Endothelial cell of umbilical vein (primary cell): ENCODE results near the gene RASGRF2. TPM values are rescaled to one million over a fixed set of nuclear protein-coding genes. Genes with fewer than 3 reads are reported as not detected.

Experiments used
- BruUV-seq: library from RNA; stranded (reverse); fragments of 400-500 nt; replicated peaks from 2 replicates; lab custom pipeline; 2021; lab: Mats Ljungman, UMichigan
- CTCF ChIA-PET: fragments of 300-600, 350-600 bp; sonication (Branson Sonifier 250); formaldehyde crosslinking; loops from one replicate; lab custom pipeline; 2021; ENCODE audit warnings: antibody characterized with exemption, inconsistent platforms; lab: Charles Lee
- POLR2A ChIA-PET: fragments of 300-600, 350-600 bp; sonication (Branson Sonifier 250); formaldehyde crosslinking; loops from one replicate; lab custom pipeline; 2021; ENCODE audit warnings: antibody characterized with exemption, inconsistent platforms; lab: Charles Lee
- DNase-seq: peaks from one replicate; pipeline ENCODE4 v3.0.0-alpha.2; 2011; ENCODE audit warnings: low read depth, low spot score
- FAIRE-seq: peaks from 2 replicates; lab custom pipeline; 2011; peaks lifted over from hg19 to GRCh38; lab: Jason Lieb, UNC
- H2AFZ ChIP-seq: 2 replicates; pipeline ENCODE4 v1.6.0; 2012; ENCODE audit warnings: low read depth, low read length, control low read depth, inconsistent platforms
- H3K27ac ChIP-seq: 2 replicates; pipeline ENCODE4 v1.5.1; 2011; ENCODE audit warnings: low read depth, mild to moderate bottlenecking, control low read depth, low read length, moderate library complexity; ENCODE audit not compliant: insufficient read depth
- H3K27me3 ChIP-seq, 2 experiments: 2 replicates each; pipeline versions ENCODE4 v1.6.0 to v1.6.1; 2011; ENCODE audit warnings: low read length in 2 of 2, mixed read lengths in 1 of 2; ENCODE audit not compliant: control insufficient read depth in 2 of 2, insufficient read depth in 2 of 2
- H3K36me3 ChIP-seq, 2 experiments: 2 replicates in 1 of 2; 3 replicates in 1 of 2; pipeline ENCODE4 v1.5.1; 2011; ENCODE audit warnings: low read length in 2 of 2, mild to moderate bottlenecking in 1 of 2, moderate library complexity in 1 of 2; ENCODE audit not compliant: control insufficient read depth in 2 of 2, insufficient read depth in 2 of 2; ENCODE audit errors: extremely low read depth in 1 of 2
- H3K4me1 ChIP-seq: 3 replicates; pipeline ENCODE4 v1.5.1; 2011; ENCODE audit warnings: mild to moderate bottlenecking, low read length; ENCODE audit not compliant: control insufficient read depth, insufficient read depth; ENCODE audit errors: extremely low read depth
- H3K4me2 ChIP-seq: 2 replicates; pipeline ENCODE4 v1.6.1; 2011; ENCODE audit warnings: low read length, control low read depth, mixed read lengths; ENCODE audit not compliant: insufficient read depth
- H3K4me3 ChIP-seq, 3 experiments: fragments of 200-600 bp in 1 of 3; sonication (generic), shearing (Covaris generic) in 1 of 3; replicated peaks in 1 of 3; 2 replicates each; pipeline ENCODE4 v1.5.1; 2011 to 2016; ENCODE audit warnings: control low read depth in 3 of 3, low read length in 3 of 3, mild to moderate bottlenecking in 2 of 3, inconsistent platforms in 1 of 3, low read depth in 1 of 3, moderate library complexity in 1 of 3; ENCODE audit not compliant: insufficient read depth in 1 of 3
- H3K79me2 ChIP-seq: 2 replicates; pipeline ENCODE4 v1.6.0; 2012; ENCODE audit warnings: low read length, inconsistent platforms; ENCODE audit not compliant: control insufficient read depth, insufficient read depth
- H3K9ac ChIP-seq: replicated peaks from 2 replicates; pipeline ENCODE3; 2011; ENCODE audit warnings: low read length, control low read depth; ENCODE audit not compliant: insufficient read depth; ENCODE audit errors: extremely low read depth
- H3K9me1 ChIP-seq: replicated peaks from 3 replicates; pipeline ENCODE4 v1.6.0; 2011; ENCODE audit warnings: mild to moderate bottlenecking, low read length; ENCODE audit not compliant: control insufficient read depth, insufficient read depth; ENCODE audit errors: extremely low read depth
- H3K9me3 ChIP-seq: replicated peaks from 2 replicates; pipeline ENCODE4 v1.5.1; 2012; ENCODE audit warnings: low read length, inconsistent platforms; ENCODE audit not compliant: control insufficient read depth, insufficient read depth
- H4K20me1 ChIP-seq: replicated peaks from 2 replicates; pipeline ENCODE3; 2011; ENCODE audit warnings: mild to moderate bottlenecking, low read length; ENCODE audit not compliant: control insufficient read depth, insufficient read depth; ENCODE audit errors: extremely low read depth
- EZH2 ChIP-seq: IDR thresholded peaks from 2 replicates; pipeline ENCODE4 v1.6.1; 2012; ENCODE audit warnings: borderline replicate concordance, low read depth, mild to moderate bottlenecking, moderate library complexity, low read length, inconsistent platforms; ENCODE audit not compliant: severe bottlenecking
- GATA2 ChIP-seq: IDR thresholded peaks from 2 replicates; pipeline ENCODE4 v1.7.0; 2011; ENCODE audit warnings: low read depth, mild to moderate bottlenecking, moderate library complexity, mixed read lengths, low read length; ENCODE audit not compliant: insufficient read length, insufficient read depth
- MYC ChIP-seq: IDR thresholded peaks from one replicate; pipeline ENCODE4 v1.6.1; 2011; ENCODE audit warnings: mild to moderate bottlenecking, low read depth, low read length
- POLR2A ChIP-seq: IDR thresholded peaks from 2 replicates; pipeline ENCODE4 v1.6.1; 2012; ENCODE audit warnings: low read depth, mild to moderate bottlenecking, control low read depth, low read length
- POLR2AphosphoS5 ChIP-seq: IDR thresholded peaks from 2 replicates; pipeline ENCODE4 v1.6.1; 2012; ENCODE audit warnings: low read depth, mild to moderate bottlenecking, control low read depth, low read length, moderate library complexity; ENCODE audit not compliant: insufficient read depth
- dilution Hi-C: fragments of 300-500 bp; cut with MboI; formaldehyde crosslinking; loops from one replicate; pipeline ENCODE4 v1.15.0; 2019; ENCODE audit warnings: low sequenced_read_pairs; ENCODE audit not compliant: extremely low pct_ligation_motif_present
- intact Hi-C: fragments of 100-400 bp; cut with micrococcal nuclease; formaldehyde crosslinking; loops from one replicate; pipeline ENCODE4 v1.10.0; 2022
- polyA plus RNA-seq, 4 experiments: library from polyadenylated mRNA; depleted of rRNA in 3 of 4; stranded (reverse) in 3 of 4; unstranded in 1 of 4; fragments of >200 nt; gene quantifications; 2 replicates each; pipeline versions ENCODE4 v1.2.1 to v1.2.3, GENCODE V29; 2011 to 2012; ENCODE audit warnings: missing spikeins in 1 of 4
- total RNA-seq: library from RNA; stranded (reverse); gene quantifications from 2 replicates; pipeline ENCODE4 v1.2.3, GENCODE V29; 2021
- TF ChIP-seq, protein P1 (sequence below): IDR thresholded peaks from 2 replicates; pipeline ENCODE4 v1.6.1; 2011; ENCODE audit not compliant: insufficient read depth, insufficient read length

RASGRF2 gene
- total and polyA plus RNA-seq, 2 donors (not counting 3 experiments of a cell fraction or from before 2014, with no cell fraction given): 0.41 to 4.0 TPM

DNA sequence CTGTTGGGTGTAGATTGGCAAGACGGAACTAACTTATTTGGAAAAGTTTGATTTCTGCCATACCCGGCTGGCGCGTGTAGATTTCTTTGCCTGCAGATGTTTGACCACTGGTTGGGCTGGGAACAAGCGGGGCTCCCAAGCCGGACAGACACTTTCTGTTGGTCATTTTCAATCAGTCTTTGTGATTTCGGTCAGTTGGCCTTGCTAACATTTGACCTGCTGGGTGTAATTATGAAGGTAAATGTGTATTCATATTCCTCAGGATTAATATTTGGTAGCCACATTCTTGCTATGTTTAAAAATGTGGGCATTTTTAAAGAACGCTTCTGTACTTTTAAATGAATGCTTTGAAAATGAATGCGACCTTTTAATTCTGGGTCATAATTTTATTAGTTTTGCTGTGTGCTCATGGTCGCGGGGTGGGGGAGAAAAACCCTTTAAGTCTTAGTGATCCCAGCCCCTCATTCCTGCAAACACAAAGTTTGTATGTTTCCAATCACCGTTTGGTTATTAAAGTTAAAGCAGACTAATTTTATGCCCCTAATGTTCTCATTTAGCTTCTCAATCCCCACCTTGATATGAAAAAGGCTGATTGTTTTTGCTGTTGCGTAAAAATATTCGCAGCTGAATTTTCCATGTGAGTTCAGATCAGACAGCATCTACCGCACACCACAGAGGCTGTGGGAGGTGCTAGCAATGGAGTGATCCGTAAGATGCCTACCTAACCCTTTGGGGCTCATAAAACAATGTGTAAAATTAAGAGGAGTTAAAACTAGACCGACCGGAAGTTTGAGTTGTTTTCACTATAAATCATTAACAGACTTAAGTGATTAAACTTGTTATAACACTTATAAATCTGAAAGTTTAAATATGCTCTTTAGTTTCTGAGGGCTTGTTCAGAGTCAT is 1.5 kb downstream of the RASGRF2 start:
- Histone ChIP-seq H3K79me2 (no peaks in the 10 kb centered on the region), H3K4me3 (peak overlapping the region in 1 of 3 experiments; percentile 49), H3K9me1 (no peaks in the 10 kb centered on the region), H3K27ac (no peak overlapping the region), H3K4me1 (peaks cover 36% of the 10 kb centered on the region), H3K36me3 (no peaks in the 10 kb centered on the region), H4K20me1 (no peaks in the 10 kb centered on the region), H3K9me3 (no peaks in the 10 kb centered on the region), H3K27me3 (peaks cover 14 to 28% of the 10 kb centered on the region in 2 experiments), H2AFZ (no peak overlapping the region), H3K4me2 (peak overlapping the region; percentile 74), H3K9ac (no peak overlapping the region)
- intact Hi-C loops (loop anchor here (5.0 to 10.0 kb wide), 5 partner anchors 86 to 793 kb away; partner anchors contain the start of genes FAM151B, SSBP2 and ZCCHC9), dilution Hi-C loops (no loop called here)
- BruUV-seq: TSS peak; percentile 25
- no peak for DNase-seq
- no peak for FAIRE-seq
- CTCF ChIA-PET: interaction anchor here (1.0 to 2.1 kb wide), 2 partner anchors 28 to 146 kb away, joined by 3 to 9 read pairs; no protein-coding TSS in a partner anchor
- POLR2A ChIA-PET: no interaction called here
- TF ChIP-seq GATA2: no peak
- no peak for TF ChIP-seq EZH2
- no peak for TF ChIP-seq POLR2AphosphoS5
- no peak for TF ChIP-seq POLR2A
- no peak for TF ChIP-seq MYC
- TF ChIP-seq, protein P1, sequence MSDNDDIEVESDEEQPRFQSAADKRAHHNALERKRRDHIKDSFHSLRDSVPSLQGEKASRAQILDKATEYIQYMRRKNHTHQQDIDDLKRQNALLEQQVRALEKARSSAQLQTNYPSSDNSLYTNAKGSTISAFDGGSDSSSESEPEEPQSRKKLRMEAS: no peak
